HG02870 (cell line): ENCODE results near the gene CT45A8.
"Not testable (repeated sequence)": the region's sequence is repeated elsewhere in the genome, so short reads cannot be mapped to it uniquely, and the experiment has no call there.

ENCODE experiments used
- ATAC-seq: cut with Tn5 transposase; IDR thresholded peaks from one replicate; pipeline ENCODE4 v1.9.1; 2021; ENCODE audit warnings: mild to moderate bottlenecking, moderate library complexity; ENCODE audit not compliant: unreplicated experiment

CT45A8 gene, protein sequence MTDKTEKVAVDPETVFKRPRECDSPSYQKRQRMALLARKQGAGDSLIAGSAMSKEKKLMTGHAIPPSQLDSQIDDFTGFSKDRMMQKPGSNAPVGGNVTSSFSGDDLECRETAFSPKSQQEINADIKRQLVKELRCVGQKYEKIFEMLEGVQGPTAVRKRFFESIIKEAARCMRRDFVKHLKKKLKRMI

DNA sequence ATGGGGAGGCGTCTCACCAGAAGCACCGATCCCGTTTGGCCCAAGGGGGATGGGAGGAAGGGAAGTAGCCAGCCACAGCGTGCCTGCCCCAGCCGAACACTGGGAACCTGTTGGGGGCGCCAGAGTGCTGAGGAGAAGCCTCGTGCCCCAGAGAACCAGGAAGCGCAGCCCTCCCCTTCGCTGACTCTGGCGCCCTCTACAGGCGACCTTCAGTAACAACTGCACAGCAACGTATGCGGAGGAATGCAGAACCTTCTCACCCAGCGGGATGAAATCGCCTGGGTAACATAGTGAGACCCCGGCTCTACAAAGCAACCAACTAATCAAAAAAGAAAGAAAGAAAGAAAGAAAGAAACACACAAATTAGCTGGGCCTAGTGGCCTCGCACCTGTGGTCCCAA, at the start of gene CT45A8:
Gene CT45A8 (minus strand): TSS at position 101 of the 400 bp plus-strand sequence. CDS start 3,755 bp downstream, outside the sequence.
- ATAC-seq, result not testable (repeated sequence)

DNA sequence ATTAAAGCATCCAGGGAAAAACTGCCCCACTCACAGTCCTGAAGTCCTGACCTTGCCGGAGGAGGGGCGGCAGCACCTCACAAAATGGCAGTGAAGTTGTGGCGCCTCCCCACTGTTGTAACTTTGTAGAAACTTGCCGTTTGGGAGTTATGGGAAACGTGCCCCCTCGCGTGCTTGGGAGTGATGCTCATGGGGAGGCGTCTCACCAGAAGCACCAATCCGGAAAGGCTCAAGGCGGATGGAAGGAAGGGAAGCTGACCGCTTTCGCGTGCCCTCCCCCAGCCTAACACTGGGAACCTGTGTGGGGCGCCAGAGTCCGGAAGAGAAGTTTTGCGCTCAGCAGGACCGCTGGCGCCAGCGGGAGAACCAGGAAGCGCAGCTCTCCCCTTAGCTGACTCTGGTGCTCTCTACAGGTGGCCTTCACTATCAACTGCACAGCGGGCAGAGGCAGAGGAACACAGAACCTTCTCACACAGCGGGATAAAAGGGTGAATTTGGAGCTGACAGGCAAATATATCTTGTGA, 39.0 kb upstream of the CT45A8 start, which contains the start of the genes CT45A10 and SAGE1:
Gene CT45A10 (minus strand): TSS at position 151 of the 524 bp plus-strand sequence. CDS start 8,100 bp downstream, outside the sequence.
Gene SAGE1 (plus strand): TSS at position 423 of the 524 bp plus-strand sequence. CDS start 2,527 bp downstream, outside the sequence.
- no peak for ATAC-seq

DNA sequence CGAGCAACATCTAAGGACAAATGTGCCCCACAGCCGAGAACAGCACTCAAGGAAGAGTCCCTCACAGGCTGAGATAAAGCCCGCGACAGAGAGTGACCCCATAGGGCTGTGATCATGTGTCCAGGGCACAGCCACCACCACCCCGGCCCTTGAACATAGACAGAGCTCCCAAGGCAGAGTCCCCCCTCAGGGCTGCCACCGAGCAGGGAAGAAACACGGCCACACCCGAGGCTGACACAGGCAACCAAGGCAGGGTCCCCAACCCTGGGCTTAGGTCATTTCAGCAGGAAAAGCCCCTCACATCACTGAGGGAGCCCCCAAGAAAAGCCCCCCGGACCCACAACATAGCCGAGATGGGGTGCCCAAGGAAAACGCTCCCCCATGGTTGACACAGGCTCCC, 38.4 kb upstream of the CT45A8 start:
- ATAC-seq, result no peak

DNA sequence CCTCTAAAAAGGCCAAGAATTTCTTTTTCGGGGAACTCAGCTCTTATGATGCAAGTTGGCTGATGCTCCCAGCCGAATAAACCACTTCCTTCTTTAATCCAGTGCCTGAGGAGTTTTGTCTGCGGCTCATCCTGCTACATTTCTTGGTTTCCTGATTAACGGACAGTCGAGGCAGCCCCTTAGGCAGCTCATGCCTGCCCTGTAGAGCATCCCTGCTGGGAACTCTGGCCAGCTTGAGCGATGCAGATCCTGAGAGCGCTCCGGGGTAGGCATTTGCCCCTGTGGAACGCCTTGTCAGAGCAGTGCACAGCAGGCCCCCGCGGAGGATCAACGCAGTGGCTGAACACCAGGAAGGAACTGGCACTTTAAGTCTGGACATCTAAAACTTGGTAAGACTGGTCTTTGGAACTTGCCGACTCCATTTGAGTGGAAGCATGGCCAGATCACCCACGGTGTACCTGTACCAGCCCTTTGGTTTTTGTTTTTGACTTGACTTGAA, 35.8 kb upstream of the CT45A8 start:
- no peak for ATAC-seq

DNA sequence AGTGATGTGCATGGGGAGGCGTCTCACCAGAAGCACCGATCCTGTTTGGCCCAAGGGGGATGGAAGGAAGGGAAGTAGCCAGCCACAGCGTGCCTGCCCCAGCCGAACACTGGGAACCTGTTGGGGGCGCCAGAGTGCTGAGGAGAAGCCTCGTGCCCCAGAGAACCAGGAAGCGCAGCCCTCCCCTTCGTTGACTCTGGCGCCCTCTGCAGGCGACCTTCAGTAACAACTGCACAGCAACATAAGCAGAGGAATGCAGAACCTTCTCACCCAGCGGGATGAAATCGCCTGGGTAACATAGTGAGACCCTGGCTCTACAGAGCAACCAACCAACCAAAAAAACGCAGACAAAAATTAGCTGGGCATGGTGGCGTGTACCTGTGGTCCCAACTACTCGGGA, 34.6 kb upstream of the CT45A8 start:
- not testable (repeated sequence) for ATAC-seq

DNA sequence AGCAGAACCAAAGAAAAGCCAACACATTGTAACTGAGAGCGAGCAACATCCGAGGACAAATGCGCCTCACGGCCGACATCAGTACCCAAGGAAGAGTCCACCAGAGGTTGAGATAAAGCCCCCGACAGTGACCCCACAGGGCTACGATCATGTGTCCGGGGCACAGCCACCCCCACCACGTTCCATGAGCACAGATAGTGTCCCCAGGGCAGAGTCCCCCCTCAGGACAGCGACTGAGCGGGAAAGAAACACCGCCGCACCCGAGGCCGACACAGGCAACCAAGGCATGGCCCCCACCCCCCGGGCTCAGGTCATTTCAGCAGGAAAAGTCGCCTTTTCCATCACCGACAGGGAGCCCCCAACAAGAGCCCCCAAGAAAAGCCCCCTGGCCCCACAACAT, 33.9 kb upstream of the CT45A8 start:
- ATAC-seq, result not testable (repeated sequence)

DNA sequence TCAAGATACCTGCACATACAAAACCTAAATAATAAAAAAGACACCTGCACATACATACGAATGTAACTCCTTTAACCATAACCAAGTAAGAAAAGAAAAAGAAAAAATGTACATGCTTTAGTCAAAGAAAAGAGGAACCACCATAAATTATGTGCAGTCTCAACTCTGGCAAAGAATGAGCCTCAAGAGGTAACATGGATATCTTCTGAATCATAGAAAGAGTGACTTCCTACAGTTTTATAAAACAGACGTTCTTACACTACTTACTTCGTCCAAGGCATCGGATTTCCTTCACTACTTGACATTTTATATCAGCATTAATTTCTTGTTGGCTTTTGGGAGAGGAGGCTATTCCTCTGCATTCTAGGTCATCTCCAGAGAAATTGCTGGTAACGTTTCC, 28.4 kb upstream of the CT45A8 start:
- ATAC-seq, result not testable (repeated sequence)

DNA sequence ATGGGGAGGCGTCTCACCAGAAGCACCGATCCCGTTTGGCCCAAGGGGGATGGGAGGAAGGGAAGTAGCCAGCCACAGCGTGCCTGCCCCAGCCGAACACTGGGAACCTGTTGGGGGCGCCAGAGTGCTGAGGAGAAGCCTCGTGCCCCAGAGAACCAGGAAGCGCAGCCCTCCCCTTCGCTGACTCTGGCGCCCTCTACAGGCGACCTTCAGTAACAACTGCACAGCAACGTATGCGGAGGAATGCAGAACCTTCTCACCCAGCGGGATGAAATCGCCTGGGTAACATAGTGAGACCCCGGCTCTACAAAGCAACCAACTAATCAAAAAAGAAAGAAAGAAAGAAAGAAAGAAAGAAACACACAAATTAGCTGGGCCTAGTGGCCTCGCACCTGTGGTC, 17.4 kb upstream of the CT45A8 start, which contains the start of gene CT45A9:
Gene CT45A9 (minus strand): TSS at position 101 of the 400 bp plus-strand sequence. CDS start 3,751 bp downstream, outside the sequence.
- ATAC-seq, result not testable (repeated sequence)

DNA sequence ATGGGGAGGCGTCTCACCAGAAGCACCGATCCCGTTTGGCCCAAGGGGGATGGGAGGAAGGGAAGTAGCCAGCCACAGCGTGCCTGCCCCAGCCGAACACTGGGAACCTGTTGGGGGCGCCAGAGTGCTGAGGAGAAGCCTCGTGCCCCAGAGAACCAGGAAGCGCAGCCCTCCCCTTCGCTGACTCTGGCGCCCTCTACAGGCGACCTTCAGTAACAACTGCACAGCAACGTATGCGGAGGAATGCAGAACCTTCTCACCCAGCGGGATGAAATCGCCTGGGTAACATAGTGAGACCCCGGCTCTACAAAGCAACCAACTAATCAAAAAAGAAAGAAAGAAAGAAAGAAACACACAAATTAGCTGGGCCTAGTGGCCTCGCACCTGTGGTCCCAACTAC, 17.2 kb downstream of the CT45A8 start, which contains the start of gene CT45A7:
Gene CT45A7 (minus strand): TSS at position 101 of the 400 bp plus-strand sequence. CDS start 3,747 bp downstream, outside the sequence.
- ATAC-seq, result not testable (repeated sequence)

DNA sequence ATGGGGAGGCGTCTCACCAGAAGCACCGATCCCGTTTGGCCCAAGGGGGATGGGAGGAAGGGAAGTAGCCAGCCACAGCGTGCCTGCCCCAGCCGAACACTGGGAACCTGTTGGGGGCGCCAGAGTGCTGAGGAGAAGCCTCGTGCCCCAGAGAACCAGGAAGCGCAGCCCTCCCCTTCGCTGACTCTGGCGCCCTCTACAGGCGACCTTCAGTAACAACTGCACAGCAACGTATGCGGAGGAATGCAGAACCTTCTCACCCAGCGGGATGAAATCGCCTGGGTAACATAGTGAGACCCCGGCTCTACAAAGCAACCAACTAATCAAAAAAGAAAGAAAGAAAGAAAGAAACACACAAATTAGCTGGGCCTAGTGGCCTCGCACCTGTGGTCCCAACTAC, 34.4 kb downstream of the CT45A8 start, which contains the start of gene CT45A2:
Gene CT45A2 (minus strand): TSS at position 101 of the 400 bp plus-strand sequence. CDS start 3,747 bp downstream, outside the sequence.
- not testable (repeated sequence) for ATAC-seq

DNA sequence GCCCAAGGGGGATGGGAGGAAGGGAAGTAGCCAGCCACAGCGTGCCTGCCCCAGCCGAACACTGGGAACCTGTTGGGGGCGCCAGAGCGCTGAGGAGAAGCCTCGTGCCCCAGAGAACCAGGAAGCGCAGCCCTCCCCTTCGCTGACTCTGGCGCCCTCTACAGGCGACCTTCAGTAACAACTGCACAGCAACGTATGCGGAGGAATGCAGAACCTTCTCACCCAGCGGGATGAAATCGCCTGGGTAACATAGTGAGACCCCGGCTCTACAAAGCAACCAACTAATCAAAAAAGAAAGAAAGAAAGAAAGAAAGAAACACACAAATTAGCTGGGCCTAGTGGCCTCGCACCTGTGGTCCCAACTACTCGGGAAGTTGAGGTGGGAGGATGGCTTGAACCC, 51.7 kb downstream of the CT45A8 start, which contains the start of gene CT45A6:
Gene CT45A6 (minus strand): TSS at position 101 of the 400 bp plus-strand sequence. CDS start 3,794 bp downstream, outside the sequence.
- ATAC-seq, result not testable (repeated sequence)
